ENCODE data around the gene ASIC5.

GRCh38 chr4:155802190-155802959, 63.7 kb downstream of the ASIC5 start:
- TF ChIP-seq MXI1 (IDR thresholded peaks at IDR 0.05; ENCODE audit: borderline replicate concordance, low read depth, low read length) (no peak), CTCF (conservative IDR thresholded peaks at IDR 0.05; ENCODE audit: low read depth, low read length) (no peak), RFX5 (IDR thresholded peaks at IDR 0.05; ENCODE audit: low read depth, low read length) (no peak), USF2 (IDR thresholded peaks at IDR 0.05; ENCODE audit: low read depth, low read length) (no peak), SMC3 (IDR thresholded peaks at IDR 0.05; ENCODE audit: low read depth, low read length) (no peak), BHLHE40 (IDR thresholded peaks at IDR 0.05; ENCODE audit: low read depth, low read length) (no peak), POLR2A (IDR thresholded peaks at IDR 0.05; ENCODE audit: low read depth, low read length) (no peak)
